Activated naive CD8-positive, alpha-beta T cell treated with anti-CD3 and anti-CD28 coated beads, Interleukin-2, amount 10 ng/mL, durations not matched to agents 7 days and 5 days (primary cell): Measurements from ENCODE around the gene PAK6. TPM values are rescaled to one million over a fixed set of nuclear protein-coding genes. Genes with fewer than 3 reads are reported as not detected.
A peak's percentile ranks its signal among the peaks of the same experiment; 100 is the strongest.

ENCODE experiments used
- ATAC-seq: fragments of 150-1000 bp; cut with Tn5 transposase; one replicate; pipeline ENCODE4 v1.10.0; 2021; ENCODE audit warnings: low read depth, moderate library complexity
- POLR2A ChIA-PET: fragments of 350-600 bp; sonication (Branson Sonifier 250); formaldehyde crosslinking; loops from one replicate; lab custom pipeline; 2021; ENCODE audit warnings: antibody characterized with exemption; lab: Charles Lee
- DNase-seq: peaks from one replicate; pipeline ENCODE4 v3.0.0; 2021
- H3K27ac Mint-ChIP-seq: one replicate; pipeline ENCODE4 v1.8.0; 2022; ENCODE audit warnings: mild to moderate bottlenecking, mixed read lengths
- H3K27me3 Mint-ChIP-seq: one replicate; pipeline ENCODE4 v1.8.0; 2022; ENCODE audit warnings: mild to moderate bottlenecking, moderate library complexity, mixed read lengths
- H3K36me3 Mint-ChIP-seq: one replicate; pipeline ENCODE4 v1.8.0; 2021; ENCODE audit warnings: mild to moderate bottlenecking, mixed read lengths
- H3K4me1 Mint-ChIP-seq: one replicate; pipeline ENCODE4 v1.8.0; 2021; ENCODE audit warnings: mixed read lengths
- H3K4me3 Mint-ChIP-seq: one replicate; pipeline ENCODE4 v1.8.0; 2022; ENCODE audit warnings: mild to moderate bottlenecking, moderate library complexity, mixed read lengths
- H3K9me3 Mint-ChIP-seq: one replicate; pipeline ENCODE4 v1.8.0; 2021; ENCODE audit warnings: mixed read lengths
- total RNA-seq, 2 experiments: library from RNA; stranded (reverse); gene quantifications; one replicate each; pipeline ENCODE4 v1.2.3, GENCODE V29; 2021

Gene PAK6
- total RNA-seq, 2 experiments from 2014 or later: 0.91 to 1.3 TPM

DNA sequence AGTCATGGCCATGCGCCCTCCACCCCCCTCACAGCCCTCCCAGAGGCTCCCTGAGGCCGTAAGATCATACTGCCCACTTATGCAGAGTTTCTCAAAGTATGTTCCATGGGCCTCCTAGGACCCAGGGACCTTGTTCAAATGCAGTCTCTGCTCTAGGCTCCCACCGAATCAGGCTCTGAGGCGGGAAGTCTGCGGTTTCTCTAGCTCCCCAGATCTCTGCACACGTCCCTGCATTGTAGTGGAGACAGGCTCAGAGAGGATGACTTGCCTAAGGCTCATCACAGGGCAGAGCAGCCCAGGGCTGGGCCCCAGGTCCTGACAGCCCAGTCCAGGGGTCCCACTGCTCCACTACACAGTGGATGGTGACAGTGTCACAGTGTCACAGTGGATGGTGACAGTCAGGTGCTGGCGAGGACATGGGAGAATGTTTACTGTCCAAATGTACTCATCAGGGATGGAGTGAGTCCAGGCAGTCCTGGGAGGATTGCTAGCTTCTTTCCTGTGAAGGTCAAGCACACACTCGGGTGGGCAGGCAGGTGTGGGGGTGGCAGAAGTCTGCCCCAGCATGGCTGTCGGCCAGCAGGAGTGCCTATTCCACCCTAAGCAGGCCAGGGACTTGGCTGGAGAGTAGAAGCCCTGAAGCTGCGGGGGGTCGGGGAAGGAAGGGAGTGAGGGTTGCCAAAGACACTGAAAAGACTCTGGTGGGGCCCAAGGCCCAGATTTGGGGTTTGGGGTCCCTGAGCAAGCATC lies 31.6 kb downstream of the PAK6 start:
- Mint-ChIP-seq H3K9me3 (no peaks in the 10 kb centered on the region), H3K27me3 (no peaks in the 10 kb centered on the region), H3K36me3 (no peaks in the 10 kb centered on the region), H3K4me3 (no peak overlapping the region), H3K27ac (no peak overlapping the region), H3K4me1 (no peaks in the 10 kb centered on the region)
- DNase-seq (no peak), ATAC-seq (no peak)
- POLR2A ChIA-PET: interaction anchor here (0.6 kb wide), 1 partner anchor 1516 kb away, joined by 4 read pairs; no protein-coding TSS in a partner anchor

DNA sequence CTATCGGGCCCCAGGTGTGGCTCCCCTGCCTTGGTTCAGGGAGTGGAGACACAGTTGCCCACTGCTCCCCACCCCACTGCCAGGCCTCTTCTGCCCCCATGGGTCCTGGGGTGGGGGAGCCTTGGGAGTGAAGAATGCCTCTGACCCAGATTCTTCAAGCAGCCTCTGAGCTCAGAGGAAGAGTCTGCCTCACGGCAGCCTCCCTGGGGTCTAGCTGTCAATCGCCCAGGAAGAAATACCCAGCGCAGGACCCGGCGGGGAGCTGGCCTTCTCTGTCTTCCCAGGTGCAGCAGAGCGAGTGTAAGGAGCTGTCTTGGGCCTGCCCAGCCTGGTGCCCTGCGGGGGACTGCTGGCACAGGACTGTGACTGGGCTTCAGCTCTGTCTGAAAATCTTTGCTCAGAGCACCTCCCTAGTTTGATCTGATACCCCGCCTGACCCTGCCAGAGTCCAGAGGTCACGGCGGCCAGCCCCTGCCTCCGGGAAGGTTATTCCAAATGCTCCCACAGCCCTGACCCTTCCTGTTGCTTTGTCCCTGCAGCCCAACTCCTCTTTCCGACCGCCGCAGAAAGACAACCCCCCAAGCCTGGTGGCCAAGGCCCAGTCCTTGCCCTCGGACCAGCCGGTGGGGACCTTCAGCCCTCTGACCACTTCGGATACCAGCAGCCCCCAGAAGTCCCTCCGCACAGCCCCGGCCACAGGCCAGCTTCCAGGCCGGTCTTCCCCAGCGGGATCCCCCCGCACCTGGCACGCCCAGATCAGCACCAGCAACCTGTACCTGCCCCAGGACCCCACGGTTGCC lies 33.0 kb downstream of the PAK6 start:
- no peaks in the 10 kb centered on the region for H3K36me3 Mint-ChIP-seq
- H3K27me3 Mint-ChIP-seq: peaks cover 2% of the 10 kb centered on the region
- no peaks in the 10 kb centered on the region for H3K9me3 Mint-ChIP-seq
- no peak overlapping the region for H3K27ac Mint-ChIP-seq
- peaks cover 3% of the 10 kb centered on the region for H3K4me1 Mint-ChIP-seq
- DNase-seq (no peak), ATAC-seq (no peak)
- POLR2A ChIA-PET: no interaction called here
- no peak overlapping the region for H3K4me3 Mint-ChIP-seq

DNA sequence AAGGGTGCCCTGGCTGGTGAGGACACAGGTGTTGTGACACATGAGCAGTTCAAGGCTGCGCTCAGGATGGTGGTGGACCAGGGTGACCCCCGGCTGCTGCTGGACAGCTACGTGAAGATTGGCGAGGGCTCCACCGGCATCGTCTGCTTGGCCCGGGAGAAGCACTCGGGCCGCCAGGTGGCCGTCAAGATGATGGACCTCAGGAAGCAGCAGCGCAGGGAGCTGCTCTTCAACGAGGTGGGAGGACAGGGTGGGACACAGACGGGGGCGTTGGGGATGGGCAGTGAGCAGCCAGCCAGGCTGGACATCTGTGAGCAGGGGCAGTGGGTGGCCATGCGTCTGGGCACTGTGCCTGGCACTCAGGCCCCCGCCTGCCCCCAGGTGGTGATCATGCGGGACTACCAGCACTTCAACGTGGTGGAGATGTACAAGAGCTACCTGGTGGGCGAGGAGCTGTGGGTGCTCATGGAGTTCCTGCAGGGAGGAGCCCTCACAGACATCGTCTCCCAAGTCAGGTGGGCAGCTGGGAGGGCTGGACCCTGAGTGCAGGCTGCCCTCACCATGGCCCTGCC lies 33.7 kb downstream of the PAK6 start:
- POLR2A ChIA-PET: no interaction called here
- Mint-ChIP-seq H3K4me3 (no peak overlapping the region), H3K4me1 (peaks cover 6% of the 10 kb centered on the region), H3K36me3 (no peaks in the 10 kb centered on the region), H3K27me3 (peaks cover 9% of the 10 kb centered on the region), H3K27ac (no peak overlapping the region), H3K9me3 (no peaks in the 10 kb centered on the region)
- peak; percentile 6 for ATAC-seq
- DNase-seq: no peak

GRCh38 chr15:40273428-40273827 lies 34.6 kb downstream of the PAK6 start:
- Mint-ChIP-seq H3K27me3 (peaks cover 17% of the 10 kb centered on the region), H3K4me1 (peaks cover 6% of the 10 kb centered on the region), H3K36me3 (no peaks in the 10 kb centered on the region), H3K4me3 (no peak overlapping the region), H3K9me3 (no peaks in the 10 kb centered on the region), H3K27ac (no peak overlapping the region)
- DNase-seq (no peak), ATAC-seq (no peak)
- POLR2A ChIA-PET: interaction anchor here (0.6 to 2.8 kb wide), 5 partner anchors 34 to 233 kb away, joined by 3 to 8 read pairs (median 4); partner anchors contain the start of gene PLCB2

- no peaks in the 10 kb centered on the region for H3K9me3 Mint-ChIP-seq
- ATAC-seq: peak; percentile 57
- no peak overlapping the region for H3K27ac Mint-ChIP-seq
- no peaks in the 10 kb centered on the region for H3K36me3 Mint-ChIP-seq
- peak; percentile 92 for DNase-seq
- H3K4me3 Mint-ChIP-seq: no peak overlapping the region
- H3K27me3 Mint-ChIP-seq: peaks cover 26% of the 10 kb centered on the region
- POLR2A ChIA-PET: interaction anchor here (0.6 to 2.8 kb wide), 6 partner anchors 33 to 487 kb away, joined by 3 to 8 read pairs (median 4); partner anchors contain the start of gene PLCB2
- peaks cover 6% of the 10 kb centered on the region for H3K4me1 Mint-ChIP-seq
Measured at GRCh38 chr15:40274350-40275274, 35.7 kb downstream of the PAK6 start.

DNA sequence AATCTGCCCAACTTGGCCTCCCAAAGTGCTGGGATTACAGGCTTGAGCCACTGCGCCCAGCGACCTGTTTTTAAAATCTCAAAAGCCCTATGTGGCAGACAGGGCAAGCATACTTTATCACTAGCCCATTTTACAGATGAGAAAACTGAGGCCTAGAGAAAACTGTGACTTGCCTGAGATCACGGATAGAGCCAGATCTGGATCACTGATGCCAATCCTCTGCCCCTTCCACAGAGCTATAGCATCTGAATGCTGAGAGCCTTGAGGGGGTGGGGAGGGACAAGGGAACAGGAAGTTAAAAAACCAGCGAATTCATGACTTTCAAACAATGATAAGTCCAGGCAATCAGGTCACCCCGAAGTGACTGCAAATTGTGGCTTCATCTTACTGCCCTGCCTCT lies 36.7 kb downstream of the PAK6 start:
- Mint-ChIP-seq H3K27me3 (peaks cover 31% of the 10 kb centered on the region), H3K4me3 (no peak overlapping the region), H3K27ac (no peak overlapping the region), H3K4me1 (peaks cover 6% of the 10 kb centered on the region), H3K9me3 (no peaks in the 10 kb centered on the region), H3K36me3 (no peaks in the 10 kb centered on the region)
- no peak for DNase-seq
- POLR2A ChIA-PET: interaction anchor here (2.8 kb wide), 1 partner anchor 32 kb away, joined by 8 read pairs; the partner anchor contains the start of gene PLCB2
- no peak for ATAC-seq

- Mint-ChIP-seq H3K9me3 (no peaks in the 10 kb centered on the region), H3K27me3 (peaks cover 36% of the 10 kb centered on the region), H3K4me3 (no peak overlapping the region), H3K27ac (no peak overlapping the region), H3K4me1 (peaks cover 6% of the 10 kb centered on the region), H3K36me3 (no peaks in the 10 kb centered on the region)
- POLR2A ChIA-PET: no interaction called here
- no peak for ATAC-seq
- no peak for DNase-seq
Measured at GRCh38 chr15:40275954-40276353, 37.1 kb downstream of the PAK6 start.

DNA sequence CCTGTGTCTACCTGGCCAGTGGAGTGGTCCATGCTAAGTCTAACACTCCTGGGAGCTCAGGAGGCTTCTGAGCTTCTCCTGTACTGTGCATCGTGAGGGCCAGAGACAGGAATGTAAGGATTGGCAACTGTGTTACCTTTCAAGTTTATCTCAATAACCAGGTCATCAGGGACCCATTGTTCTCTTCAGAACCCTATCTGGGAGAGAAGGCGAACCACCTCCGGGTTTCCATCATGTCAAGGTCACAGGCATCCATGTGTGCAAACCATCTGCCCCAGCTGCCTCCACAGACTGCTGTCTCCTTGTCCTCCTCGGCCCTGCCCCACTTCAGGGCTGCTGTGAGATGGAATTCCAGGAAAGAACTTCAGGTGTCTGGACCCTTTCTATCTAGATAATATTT lies 38.1 kb downstream of the PAK6 start:
- Mint-ChIP-seq H3K27me3 (peaks cover 39% of the 10 kb centered on the region), H3K9me3 (no peaks in the 10 kb centered on the region), H3K36me3 (no peaks in the 10 kb centered on the region), H3K4me1 (peaks cover 6% of the 10 kb centered on the region), H3K4me3 (no peak overlapping the region), H3K27ac (no peak overlapping the region)
- DNase-seq (no peak), ATAC-seq (no peak)
- POLR2A ChIA-PET: interaction anchor here (4.2 kb wide), 1 partner anchor 33 kb away, joined by 55 read pairs; the partner anchor contains the start of gene PLCB2

- Mint-ChIP-seq H3K4me3 (peak overlapping the region; percentile 22), H3K4me1 (peaks cover 6% of the 10 kb centered on the region), H3K27me3 (peaks cover 39% of the 10 kb centered on the region), H3K9me3 (no peaks in the 10 kb centered on the region), H3K36me3 (no peaks in the 10 kb centered on the region), H3K27ac (no peak overlapping the region)
- POLR2A ChIA-PET: interaction anchor here (4.2 kb wide), 1 partner anchor 32 kb away, joined by 55 read pairs; the partner anchor contains the start of gene PLCB2
- DNase-seq (no peak), ATAC-seq (no peak)
Measured at GRCh38 chr15:40277471-40277870, 38.6 kb downstream of the PAK6 start.

- Mint-ChIP-seq H3K9me3 (no peaks in the 10 kb centered on the region), H3K36me3 (no peaks in the 10 kb centered on the region), H3K27ac (no peak overlapping the region), H3K4me3 (no peak overlapping the region), H3K4me1 (peaks cover 6% of the 10 kb centered on the region), H3K27me3 (peaks cover 41% of the 10 kb centered on the region)
- no peak for DNase-seq
- POLR2A ChIA-PET: interaction anchor here (4.2 kb wide), 1 partner anchor 32 kb away, joined by 55 read pairs; the partner anchor contains the start of gene PLCB2
- no peak for ATAC-seq
Measured at GRCh38 chr15:40278026-40278425, 39.2 kb downstream of the PAK6 start.

- H3K27me3 Mint-ChIP-seq: peaks cover 54% of the 10 kb centered on the region
- no peaks in the 10 kb centered on the region for H3K9me3 Mint-ChIP-seq
- ATAC-seq: peak; percentile 25
- POLR2A ChIA-PET: interaction anchor here (0.9 to 4.2 kb wide), 4 partner anchors 18 to 59 kb away, joined by 3 to 55 read pairs (median 3); partner anchors contain the start of gene PLCB2
- no peak overlapping the region for H3K4me3 Mint-ChIP-seq
- peak; percentile 85 for DNase-seq
- H3K4me1 Mint-ChIP-seq: peaks cover 6% of the 10 kb centered on the region
- H3K27ac Mint-ChIP-seq: no peak overlapping the region
- no peaks in the 10 kb centered on the region for H3K36me3 Mint-ChIP-seq
Measured at GRCh38 chr15:40279437-40280141, 40.7 kb downstream of the PAK6 start.
